GM19193 (cell line): ENCODE data around the gene SLC27A2.

Source experiments
- POLR2A ChIP-seq: IDR thresholded peaks from 4 replicates; pipeline ENCODE4 v1.6.1; 2011; ENCODE audit not compliant: insufficient read depth, insufficient read length; ENCODE audit errors: extremely low read depth

The SLC27A2 gene

GRCh38 chr15:50260969-50261496 is 79.0 kb downstream of the SLC27A2 start:
- no peak for TF ChIP-seq POLR2A

GRCh38 chr15:50261981-50262380 is 80.0 kb downstream of the SLC27A2 start:
- no peak for TF ChIP-seq POLR2A

- no peak for TF ChIP-seq POLR2A
Measured at GRCh38 chr15:50262533-50262932, 80.5 kb downstream of the SLC27A2 start.

- TF ChIP-seq POLR2A: no peak
Measured at GRCh38 chr15:50265620-50266019, 83.6 kb downstream of the SLC27A2 start, which contains the start of gene HDC. TSS of gene HDC (minus strand) at chr15:50265726. CDS start at chr15:50265623, 103 bp downstream.

GRCh38 chr15:50267577-50267976 is 85.6 kb downstream of the SLC27A2 start:
- no peak for TF ChIP-seq POLR2A

- no peak for TF ChIP-seq POLR2A
Measured at GRCh38 chr15:50275091-50275490, 93.1 kb downstream of the SLC27A2 start.

- no peak for TF ChIP-seq POLR2A
Measured at GRCh38 chr15:50275908-50276307, 93.9 kb downstream of the SLC27A2 start.

GRCh38 chr15:50277370-50277769 is 95.4 kb downstream of the SLC27A2 start:
- no peak for TF ChIP-seq POLR2A

GRCh38 chr15:50278496-50278895 is 96.5 kb downstream of the SLC27A2 start:
- TF ChIP-seq POLR2A: no peak

GRCh38 chr15:50280271-50280670 is 98.3 kb downstream of the SLC27A2 start:
- no peak for TF ChIP-seq POLR2A

GRCh38 chr15:50281427-50281826 is 99.4 kb downstream of the SLC27A2 start:
- no peak for TF ChIP-seq POLR2A
